KG1 (cell line): ENCODE results near the gene ERCC6.

ENCODE experiments used
- DNase-seq: peaks from one replicate; lab custom pipeline; 2025; lab: John Stamatoyannopoulos, UW

The ERCC6 gene

DNA sequence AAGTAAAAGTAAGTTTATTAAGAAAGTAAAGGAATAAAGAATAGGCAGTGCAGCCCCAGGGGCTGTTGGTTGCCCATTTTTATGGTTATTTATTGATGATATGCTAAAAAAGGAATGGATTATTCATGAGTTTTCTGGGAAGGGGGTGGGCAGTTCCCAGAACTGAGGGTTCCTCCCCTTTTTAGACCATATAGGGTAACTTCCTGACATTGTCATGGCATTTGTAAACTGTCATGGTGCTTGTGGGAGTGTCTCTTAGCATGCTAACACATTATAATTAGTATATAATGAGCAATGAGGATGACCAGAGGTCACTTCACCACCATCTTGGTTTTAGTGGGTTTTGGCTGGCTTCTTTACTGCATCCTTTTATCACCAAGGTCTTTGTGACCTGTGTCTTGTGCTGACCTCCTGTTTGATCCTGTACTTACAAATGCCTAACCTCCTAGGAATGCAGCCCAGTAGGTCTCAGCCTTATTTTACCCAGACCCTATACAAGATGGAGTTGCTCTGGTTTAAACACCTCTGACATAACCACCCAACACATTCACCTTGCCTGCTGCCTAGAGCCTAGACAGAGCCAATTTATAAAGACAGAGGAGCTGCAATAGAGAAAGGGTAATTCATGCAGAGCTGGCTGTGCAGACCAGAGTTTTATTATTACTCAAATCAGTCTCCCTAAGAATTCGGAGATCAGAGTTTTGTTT lies 10.9 kb upstream of the ERCC6 start:
- no peak for DNase-seq

DNA sequence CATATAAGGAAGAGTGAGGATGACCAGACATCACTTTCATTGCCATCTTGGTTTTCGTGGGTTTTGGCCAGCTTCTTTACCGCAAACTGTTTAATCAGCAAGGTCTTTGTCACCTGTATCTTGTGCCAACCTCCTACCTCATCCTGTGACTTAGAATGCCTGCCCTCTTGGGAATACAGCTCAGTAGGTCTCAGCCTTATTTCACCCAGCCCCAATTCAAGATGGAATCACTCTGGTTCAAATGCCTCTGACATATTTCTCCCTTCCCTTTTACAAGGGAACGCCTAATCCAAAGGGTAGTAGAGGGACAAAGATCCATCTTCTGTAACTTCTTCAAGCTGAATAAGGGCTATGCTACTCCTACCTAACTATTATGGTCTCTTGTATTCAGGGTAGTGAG lies 4.7 kb upstream of the ERCC6 start:
- no peak for DNase-seq

DNA sequence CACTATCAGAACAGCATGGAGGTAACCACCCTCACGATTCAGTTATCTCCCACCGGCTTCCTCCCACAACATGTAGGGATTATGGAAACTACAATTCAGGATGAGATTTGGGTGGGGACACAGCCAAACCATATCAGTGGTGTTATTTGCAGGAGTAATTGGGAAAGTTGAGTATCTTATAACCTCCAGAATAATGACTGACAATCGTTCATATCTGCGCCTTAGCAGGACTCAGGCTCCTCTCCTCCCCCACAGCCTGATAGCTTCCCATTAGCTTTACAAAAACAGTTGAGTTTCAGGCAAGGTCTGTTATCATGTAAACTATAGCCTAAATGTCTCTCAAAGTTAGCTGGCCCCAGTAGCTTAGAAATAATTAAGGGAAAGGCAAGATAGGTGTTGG lies 3.4 kb upstream of the ERCC6 start:
- no peak for DNase-seq

DNA sequence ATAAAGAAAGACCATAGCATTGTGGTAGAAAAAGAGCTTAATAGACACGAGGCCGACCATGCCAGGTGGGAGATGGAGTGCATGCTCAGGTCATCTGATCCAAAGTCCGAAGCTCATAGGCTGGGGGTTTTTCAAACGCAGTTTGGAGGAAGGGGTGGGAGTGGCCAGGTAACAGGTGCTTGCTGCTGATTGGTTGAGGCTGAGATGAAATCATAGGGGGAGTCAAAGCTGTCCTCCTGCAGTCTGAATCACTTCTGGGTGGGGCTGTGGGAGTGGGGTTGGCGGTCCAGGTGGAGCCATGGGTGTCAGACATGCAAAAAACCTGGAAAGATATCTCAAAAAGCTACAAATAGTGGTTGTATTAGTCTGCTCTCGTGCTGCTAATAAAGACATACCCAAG lies 2.8 kb upstream of the ERCC6 start:
- no peak for DNase-seq

DNA sequence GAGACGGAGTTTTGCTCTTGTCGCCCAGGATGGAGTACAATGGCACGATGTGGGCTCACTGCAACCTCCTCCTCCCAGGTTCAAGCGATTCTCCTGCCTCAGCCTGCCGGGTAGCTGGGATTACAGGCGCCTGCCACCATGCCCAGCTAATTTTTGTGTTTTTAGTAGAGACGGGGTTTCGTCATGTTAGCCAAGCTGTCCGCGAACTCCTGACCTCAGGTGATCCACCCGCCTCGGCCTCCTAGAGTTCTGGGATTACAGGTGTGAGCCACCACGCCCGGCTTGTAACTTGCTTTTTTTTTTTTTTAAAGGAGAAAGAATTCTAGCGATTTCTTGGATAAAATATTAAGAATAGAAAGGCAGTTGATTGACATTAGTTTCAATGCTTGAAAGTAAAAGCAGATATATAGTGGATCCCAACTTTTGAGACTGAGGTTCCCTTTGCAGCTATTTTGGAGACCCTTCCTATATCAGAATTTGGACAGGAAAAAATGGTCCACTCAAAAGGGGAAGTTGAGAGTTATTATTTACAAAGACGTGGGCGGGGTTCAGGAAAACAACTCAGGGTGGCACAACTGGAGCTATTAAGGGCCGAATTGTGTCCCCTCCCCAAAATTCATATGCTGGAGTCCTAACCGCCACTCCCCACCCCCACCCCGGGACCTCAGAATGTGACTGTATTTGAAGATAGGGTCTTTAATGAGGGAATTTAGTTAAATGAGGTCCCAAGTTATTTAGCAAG lies 1.3 kb upstream of the ERCC6 start:
- DNase-seq = no peak

DNA sequence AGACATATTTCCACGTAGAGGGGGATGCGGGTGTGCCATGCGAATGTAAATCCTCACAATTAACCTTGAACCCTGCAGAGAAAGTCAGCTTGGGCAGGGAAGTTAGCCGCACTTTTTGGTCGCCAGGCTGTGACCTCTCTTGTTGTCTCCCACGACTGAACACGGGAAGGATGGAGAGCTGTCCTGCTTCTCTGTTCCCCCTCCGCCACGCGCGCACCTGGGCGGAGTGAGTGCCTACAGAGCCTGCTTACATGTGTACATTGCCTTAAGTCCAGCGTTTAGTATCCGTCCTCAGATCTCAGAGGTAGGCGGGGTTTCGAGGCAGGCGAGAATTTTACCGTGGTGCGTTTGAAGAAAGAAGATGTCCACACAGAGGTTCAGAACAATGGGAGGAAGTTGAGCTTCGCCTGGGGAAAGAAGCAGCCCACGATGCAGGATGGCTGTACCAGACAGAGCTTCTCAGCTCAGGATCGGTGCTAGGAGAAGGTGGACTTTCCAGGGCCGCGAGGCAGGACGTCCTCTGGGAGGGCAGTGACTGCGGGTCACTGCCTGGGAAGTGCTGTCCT lies 482 bp upstream of the ERCC6 start:
- no peak for DNase-seq

DNA sequence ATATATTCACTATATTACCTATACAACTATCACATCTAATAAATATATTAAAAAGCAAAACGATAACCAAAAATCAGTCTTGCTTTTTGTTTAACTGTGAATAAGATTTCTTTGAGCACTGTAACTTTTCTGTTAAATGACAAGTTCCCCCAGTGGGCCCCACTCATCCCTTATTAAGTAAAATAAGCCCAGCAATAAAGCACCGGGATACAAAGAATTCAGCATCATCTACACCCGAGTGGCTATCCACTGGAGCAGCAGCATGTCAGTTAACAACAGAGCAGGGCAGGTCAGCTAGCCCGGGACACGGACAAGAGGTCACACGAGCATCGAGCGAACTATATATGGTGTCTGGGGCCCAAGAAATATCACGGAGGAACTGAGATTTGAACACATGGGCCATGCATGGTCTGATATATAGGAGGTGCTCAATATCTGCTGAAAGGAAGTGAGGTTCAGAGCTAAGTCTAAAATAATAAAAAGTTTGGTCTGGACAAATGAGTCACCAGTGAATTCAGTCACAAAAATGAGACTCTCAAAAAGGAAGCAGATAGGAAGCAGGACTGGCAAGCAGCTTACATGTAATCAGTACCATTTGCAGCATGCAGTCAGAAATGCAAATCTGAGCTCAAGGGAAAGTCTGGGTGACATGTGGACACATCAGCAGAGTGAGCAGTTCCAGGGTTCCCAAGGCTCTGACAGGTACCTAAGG lies 4.1 kb downstream of the ERCC6 start:
- no peak for DNase-seq

DNA sequence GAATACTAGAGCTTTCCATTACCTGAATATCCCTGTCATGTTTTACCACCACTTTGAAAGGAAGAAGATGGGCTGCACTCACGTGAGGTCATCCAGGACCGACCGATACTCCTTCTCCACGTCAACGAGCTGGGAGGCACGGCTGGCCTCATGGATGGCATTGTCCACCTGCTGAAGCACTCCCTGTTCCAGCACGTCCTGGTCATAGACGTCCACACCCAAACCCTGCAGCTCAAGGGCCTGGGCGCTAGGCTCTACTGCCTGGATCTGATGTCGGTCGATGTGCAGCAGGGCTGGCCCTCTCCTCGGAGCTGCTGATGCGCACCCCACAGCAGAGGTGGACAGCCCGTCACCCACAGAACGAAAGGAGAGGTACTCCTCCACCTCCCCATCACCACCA lies 6.5 kb downstream of the ERCC6 start:
- DNase-seq = no peak

DNA sequence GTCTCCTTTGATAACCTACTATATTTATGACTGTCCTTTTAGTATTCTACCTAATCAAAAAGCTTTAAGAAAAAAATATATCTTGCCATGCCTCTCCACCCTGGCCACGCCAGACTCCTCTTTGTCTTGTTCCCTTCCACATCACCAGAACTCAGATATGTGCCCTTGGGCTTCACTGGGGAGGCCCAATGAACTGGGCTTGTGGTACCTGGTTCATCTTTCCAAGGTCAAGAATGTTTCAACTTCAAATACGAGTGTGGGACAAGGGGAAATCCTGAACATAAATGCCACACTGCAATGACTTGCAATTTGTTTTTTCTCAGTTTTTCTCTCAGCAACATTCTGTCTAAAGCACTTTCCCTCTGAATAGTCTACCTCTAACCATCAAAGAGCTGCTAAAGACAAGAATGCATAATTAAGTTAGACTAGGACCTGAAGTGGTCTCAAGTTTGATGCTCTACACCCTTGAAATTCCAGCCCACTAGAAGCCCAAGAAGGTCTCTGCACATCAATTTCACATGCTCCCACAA lies 9.9 kb downstream of the ERCC6 start:
- DNase-seq = no peak

DNA sequence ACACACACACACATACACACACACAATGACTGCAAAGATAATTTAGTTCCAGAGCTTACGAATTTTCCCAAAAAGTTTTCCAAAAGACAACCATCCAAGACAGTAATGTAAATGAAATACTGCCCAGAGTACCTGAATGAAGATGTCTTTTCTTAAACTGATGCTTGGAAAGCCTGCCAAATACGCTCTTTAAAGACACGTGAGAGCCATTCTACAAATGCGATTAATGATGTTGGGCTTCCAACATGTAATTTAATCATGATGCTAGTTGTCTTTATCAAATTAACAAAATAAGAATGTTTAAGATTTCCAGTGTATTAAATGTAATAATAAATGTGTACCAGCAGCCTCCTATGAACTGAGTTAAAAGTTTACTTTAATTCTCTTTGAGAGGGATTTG lies 11.1 kb downstream of the ERCC6 start:
- no peak for DNase-seq

DNA sequence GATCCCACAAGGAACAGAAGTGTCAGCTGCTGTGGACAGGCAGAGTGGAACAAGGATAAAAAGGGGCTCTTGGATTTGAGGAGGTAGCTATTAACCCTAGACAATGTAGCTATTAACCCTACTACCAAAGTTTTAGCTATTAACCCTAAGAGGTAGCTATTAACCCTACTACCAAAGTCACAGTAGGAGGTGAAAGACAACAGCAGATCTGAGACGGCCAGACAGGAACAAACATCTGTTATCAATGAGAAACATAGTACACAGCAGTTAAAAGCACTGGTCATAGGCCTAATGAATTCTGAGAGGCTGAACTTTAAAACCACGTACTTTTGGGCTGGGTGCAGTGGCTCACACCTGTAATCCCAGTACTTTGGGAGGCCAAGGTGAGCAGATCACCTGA lies 11.9 kb downstream of the ERCC6 start:
- no peak for DNase-seq

DNA sequence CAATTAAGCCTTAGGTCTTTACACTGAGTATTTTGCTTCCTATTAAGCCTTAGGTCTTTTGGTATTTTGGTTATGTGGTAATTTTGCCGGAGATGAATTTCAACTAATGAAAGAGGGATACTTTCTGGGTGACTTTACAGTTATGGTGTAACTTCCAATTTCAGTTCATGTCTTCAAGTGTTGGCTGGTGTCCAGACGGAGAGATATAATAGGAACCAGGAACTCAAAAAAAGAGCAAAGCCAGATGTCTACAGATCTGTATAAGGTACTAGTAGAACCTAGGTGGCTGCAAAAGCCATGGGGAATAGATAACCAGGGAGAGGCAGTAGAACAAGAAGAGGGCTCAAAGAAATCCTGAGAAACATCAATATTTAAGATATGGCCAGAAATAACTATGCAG lies 12.3 kb downstream of the ERCC6 start:
- DNase-seq = no peak

DNA sequence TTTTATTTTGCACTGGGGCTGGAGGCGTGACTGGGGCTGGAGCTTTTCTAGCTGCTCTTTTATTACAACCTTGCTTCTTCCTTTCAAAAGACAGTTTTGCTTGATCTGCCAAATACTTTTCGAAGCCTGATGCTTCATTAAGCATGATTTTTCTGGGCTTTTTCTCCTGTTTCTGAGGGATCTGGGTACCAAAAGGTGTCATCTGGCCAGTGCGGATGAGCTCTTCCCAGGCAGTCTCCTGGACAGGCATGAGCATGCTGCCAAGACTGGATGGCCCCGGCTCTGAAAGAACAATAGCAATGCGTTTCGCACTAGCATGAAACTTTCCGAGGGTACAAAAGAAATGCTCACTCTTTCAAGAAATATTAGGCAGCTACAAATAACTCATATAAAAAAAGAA lies 14.4 kb downstream of the ERCC6 start:
- no peak for DNase-seq

DNA sequence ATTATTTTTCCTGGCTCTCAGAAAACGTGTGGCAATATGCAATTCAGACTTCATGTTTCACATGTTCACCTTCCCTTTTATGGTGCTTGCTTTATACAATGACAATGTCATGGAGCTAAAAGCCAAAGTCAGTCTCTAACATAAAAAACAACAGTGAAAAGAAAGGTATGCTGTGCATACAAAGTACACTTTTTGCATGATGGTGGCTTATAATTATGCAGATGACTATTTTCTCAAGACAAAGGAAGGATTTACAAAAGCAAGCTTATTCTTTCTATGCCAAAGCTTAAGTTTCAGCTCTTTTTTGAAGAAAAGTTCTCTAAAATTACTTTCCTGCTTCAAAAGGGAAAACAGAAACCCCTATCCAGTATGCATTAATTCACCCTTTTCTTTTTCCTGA lies 15.6 kb downstream of the ERCC6 start:
- no peak for DNase-seq

DNA sequence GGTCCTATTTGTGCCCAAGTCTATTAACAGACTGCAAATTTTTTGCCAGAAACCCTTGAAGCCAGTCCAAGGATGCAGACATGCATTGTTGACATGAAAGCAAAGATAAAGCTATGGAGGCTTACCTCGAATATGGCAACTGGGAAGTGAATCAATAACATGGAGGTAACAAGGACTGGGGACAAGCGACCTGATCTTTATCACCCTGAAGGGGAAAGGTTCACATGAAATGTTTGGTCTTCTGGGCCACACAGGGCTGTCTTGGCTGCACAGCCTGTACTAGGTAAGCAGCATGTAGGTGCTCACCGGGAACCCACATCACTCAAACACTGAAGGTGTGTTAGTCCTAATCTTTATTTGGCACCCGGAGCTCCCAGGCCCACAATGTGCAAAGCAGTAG lies 17.9 kb downstream of the ERCC6 start:
- DNase-seq = no peak

DNA sequence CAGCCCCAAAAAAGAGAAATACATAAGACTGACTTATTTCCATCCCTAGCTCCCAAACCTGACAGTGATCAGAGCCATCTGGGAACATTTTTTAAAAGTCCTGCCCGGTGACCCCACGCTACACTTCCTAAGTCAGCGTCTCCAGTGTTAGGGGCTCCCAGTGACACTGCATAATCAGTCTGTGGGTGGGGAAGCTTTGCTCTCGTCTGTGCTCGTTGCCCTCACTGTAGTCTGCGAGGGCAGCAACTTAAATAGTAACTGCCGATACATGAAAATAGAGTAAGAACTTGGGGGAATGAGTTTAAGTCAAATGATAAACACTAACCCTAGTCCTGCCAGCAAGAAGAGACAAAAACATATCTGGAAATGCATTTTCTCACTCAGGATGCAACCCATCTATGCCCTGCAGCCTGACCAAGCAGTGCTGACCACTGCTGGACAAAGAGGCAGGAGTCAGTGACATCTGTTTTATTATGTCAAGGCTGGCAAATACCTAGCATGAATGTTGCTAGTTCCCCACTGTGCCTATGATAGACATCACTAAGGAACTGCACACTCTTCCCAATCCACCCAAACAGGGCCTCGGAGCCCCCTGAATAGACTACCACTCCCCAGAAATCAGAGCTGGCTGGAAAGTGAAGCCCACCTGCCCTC lies 18.7 kb downstream of the ERCC6 start:
- no peak for DNase-seq

DNA sequence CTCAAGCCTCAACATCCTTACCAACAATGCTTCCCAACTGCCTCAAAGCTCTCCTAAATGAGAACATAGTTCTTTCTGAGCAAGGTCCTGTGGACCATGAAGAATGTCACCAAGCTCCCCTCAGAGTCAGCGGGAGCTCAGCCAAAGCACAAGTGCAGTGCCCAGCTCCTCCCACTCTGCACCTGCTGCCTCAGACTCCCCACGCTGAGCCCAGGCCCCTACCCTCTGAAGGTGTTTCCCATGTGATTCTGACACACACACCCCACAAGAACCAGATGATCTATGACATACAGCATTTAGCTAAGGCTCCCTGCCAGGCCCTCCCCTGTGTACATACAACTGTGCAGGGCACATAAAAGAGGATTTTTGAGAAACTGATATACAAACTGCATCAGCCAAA lies 19.2 kb downstream of the ERCC6 start:
- no peak for DNase-seq

DNA sequence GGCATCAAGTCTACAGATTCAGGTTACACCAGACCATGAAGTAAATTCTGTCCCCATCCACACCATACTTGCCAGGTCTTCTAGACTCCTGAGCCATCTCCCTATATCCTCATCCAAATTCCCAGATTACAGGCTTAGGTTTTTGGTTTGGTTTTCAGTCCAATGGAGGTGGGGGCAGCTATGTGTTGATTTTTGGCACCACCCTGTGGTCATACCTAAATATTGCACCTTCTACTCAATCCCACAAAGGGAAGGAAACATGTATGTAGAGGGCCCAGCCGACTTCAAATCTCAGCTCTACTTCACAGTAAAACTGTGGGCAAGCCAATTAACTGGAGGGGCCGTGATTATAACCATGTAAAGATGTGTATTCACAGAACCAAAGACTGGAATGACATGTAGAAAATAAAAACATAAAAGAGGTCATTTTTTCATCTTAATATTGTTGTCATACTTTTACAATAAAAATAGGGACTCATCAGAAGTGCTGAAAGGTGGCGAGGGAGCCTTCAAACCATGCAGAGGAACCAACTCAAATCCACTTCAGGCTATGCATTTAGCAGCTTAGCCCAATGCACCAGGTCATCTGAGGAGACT lies 19.8 kb downstream of the ERCC6 start:
- DNase-seq = no peak

DNA sequence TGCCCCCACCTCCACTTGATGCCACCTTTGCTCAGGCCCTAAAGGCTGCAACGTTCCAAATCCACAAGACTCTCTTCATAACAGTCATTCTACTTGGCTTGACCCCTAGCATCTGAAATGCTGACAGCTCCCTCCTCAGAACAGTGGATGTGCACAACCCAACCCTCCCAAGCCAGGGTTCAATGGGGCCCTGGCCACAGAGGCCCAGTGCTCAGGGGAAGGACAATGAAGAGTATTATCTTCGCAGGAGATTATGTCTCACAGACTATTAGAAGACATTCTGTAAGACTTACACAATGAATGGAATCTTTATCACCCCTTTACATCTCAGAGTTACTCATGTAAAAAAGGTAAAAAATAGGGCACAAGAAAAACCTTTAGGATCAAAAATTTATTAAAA lies 20.4 kb downstream of the ERCC6 start:
- DNase-seq = no peak

DNA sequence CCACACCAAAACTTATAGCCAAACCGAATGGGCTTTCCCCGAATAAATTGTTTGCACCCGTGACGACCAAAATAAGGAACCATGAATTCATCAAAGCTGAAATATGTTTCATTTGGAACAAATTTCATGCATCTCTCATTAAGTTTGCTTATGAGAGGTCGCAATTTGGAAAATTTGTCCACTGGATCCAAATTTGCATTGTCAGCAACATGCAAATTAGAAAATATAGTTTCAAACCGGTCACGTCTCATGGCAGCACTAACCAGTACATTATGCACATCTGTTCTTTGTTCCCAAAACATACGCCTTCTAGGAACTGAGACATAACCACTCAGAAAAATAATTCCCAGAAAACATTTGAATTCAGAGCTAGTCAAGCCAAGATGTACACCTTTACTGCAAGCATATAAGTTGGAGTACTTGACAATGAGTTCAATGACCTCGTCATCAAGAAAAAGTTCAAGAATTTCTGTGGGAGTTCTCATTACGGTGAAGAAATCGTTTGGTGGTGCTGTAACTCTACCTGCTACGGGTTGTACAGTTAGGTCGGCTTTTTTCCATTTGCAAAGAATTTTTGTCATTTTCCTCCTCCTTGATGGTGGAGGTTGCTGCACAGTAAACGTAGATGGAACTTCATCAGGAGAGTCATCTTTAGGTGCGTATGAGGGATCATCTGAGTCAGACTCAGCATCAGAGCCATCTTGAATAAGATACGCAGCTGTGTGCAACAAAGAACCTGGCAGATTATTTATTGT lies 22.5 kb downstream of the ERCC6 start:
- DNase-seq = no peak
